SK-N-SH (cell line): ENCODE results near the gene SH3RF2.

Experiments
- MEF2A ChIP-seq: IDR thresholded peaks from 2 replicates; pipeline ENCODE4 v1.4.0; 2012; ENCODE audit warnings: low read depth, borderline replicate concordance
- MXI1 ChIP-seq: IDR thresholded peaks from 2 replicates; pipeline ENCODE4 v1.6.1; 2012; ENCODE audit warnings: mild to moderate bottlenecking, low read depth, low read length, improper control_type of control experiment
- RAD21 ChIP-seq: IDR thresholded peaks from 2 replicates; pipeline ENCODE4 v1.6.1; 2012; ENCODE audit warnings: mild to moderate bottlenecking, low read length
- SMC3 ChIP-seq: IDR thresholded peaks from 2 replicates; pipeline ENCODE4 v1.6.1; 2012; ENCODE audit warnings: low read depth, low read length, improper control_type of control experiment
- TF ChIP-seq, protein P1 (sequence below): fragments of 200-600 bp; sonication (generic); IDR thresholded peaks from 2 replicates; pipeline ENCODE4 v1.6.1; 2017; ENCODE audit warnings: antibody characterized with exemption, mild to moderate bottlenecking, moderate library complexity
- TF ChIP-seq, protein P2 (sequence below): IDR thresholded peaks from 2 replicates; pipeline ENCODE4 v1.4.0; 2012; ENCODE audit warnings: low read depth, borderline replicate concordance

GRCh38 chr5:145941096-145941447 is 4.7 kb downstream of the SH3RF2 start:
- TF ChIP-seq SMC3 (no peak), RAD21 (no peak), MEF2A (no peak), MXI1 (no peak)
- TF ChIP-seq, protein P1, sequence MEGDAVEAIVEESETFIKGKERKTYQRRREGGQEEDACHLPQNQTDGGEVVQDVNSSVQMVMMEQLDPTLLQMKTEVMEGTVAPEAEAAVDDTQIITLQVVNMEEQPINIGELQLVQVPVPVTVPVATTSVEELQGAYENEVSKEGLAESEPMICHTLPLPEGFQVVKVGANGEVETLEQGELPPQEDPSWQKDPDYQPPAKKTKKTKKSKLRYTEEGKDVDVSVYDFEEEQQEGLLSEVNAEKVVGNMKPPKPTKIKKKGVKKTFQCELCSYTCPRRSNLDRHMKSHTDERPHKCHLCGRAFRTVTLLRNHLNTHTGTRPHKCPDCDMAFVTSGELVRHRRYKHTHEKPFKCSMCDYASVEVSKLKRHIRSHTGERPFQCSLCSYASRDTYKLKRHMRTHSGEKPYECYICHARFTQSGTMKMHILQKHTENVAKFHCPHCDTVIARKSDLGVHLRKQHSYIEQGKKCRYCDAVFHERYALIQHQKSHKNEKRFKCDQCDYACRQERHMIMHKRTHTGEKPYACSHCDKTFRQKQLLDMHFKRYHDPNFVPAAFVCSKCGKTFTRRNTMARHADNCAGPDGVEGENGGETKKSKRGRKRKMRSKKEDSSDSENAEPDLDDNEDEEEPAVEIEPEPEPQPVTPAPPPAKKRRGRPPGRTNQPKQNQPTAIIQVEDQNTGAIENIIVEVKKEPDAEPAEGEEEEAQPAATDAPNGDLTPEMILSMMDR, result no peak
- TF ChIP-seq, protein P2, sequence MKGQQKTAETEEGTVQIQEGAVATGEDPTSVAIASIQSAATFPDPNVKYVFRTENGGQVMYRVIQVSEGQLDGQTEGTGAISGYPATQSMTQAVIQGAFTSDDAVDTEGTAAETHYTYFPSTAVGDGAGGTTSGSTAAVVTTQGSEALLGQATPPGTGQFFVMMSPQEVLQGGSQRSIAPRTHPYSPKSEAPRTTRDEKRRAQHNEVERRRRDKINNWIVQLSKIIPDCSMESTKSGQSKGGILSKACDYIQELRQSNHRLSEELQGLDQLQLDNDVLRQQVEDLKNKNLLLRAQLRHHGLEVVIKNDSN, result no peak
